GM12865 (cell line): Measurements from ENCODE around the gene MRPL9.

Experiments
- DNase-seq: peaks from one replicate; pipeline ENCODE4 v3.0.0; 2010; ENCODE audit warnings: low read depth
- H3K4me3 ChIP-seq: 2 replicates; pipeline ENCODE4 v1.5.1; 2011; ENCODE audit warnings: mild to moderate bottlenecking, low read depth, low read length, control low read depth
- TF ChIP-seq, protein P1 (sequence below): IDR thresholded peaks from 2 replicates; pipeline ENCODE4 v1.5.1; 2011; ENCODE audit warnings: low read length, control low read depth, low read depth, inconsistent platforms; ENCODE audit not compliant: insufficient read depth; ENCODE audit errors: missing control alignments

The MRPL9 gene

DNA sequence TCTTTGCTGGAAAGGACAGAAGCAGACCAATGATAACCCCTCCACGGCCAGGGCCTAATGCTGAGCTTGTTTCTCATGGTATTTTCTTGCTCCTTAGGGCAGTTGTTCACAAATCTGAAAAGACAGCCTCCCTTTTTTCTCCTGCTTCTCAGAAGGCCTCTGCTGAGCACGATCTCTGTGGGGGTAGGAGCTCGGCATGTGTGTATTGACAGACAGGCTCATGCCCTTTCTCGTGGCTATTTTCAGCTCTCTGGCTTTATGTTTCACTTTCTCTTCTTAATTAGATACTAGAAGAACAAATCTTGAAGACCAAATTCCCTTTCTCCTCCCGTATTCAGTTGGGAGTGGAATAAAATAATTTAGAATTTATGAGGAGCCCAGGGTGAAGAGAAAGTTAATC is 42.7 kb downstream of the MRPL9 start:
- peak overlapping the region; percentile 35 for H3K4me3 ChIP-seq
- peak; percentile 74 for DNase-seq
- TF ChIP-seq, protein P1, sequence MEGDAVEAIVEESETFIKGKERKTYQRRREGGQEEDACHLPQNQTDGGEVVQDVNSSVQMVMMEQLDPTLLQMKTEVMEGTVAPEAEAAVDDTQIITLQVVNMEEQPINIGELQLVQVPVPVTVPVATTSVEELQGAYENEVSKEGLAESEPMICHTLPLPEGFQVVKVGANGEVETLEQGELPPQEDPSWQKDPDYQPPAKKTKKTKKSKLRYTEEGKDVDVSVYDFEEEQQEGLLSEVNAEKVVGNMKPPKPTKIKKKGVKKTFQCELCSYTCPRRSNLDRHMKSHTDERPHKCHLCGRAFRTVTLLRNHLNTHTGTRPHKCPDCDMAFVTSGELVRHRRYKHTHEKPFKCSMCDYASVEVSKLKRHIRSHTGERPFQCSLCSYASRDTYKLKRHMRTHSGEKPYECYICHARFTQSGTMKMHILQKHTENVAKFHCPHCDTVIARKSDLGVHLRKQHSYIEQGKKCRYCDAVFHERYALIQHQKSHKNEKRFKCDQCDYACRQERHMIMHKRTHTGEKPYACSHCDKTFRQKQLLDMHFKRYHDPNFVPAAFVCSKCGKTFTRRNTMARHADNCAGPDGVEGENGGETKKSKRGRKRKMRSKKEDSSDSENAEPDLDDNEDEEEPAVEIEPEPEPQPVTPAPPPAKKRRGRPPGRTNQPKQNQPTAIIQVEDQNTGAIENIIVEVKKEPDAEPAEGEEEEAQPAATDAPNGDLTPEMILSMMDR: no peak

DNA sequence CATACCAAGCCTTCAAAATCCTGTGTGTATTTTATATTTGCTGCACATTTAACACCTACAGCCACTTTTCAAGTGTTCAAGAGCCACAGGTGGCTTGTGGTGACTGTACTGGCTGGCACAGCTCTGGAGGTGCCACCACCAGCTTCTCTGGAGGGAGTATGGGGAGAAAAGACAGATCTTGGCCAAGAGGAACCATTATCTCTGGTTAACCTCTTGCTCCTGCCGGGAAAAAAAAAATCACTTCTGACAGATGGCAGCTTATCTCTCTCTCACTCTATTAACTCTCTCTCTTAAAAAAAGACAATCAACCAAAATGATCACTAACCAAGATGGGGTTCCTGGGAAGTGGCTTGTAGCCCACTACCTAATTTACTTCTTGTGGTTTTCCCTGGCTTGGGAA is 43.2 kb downstream of the MRPL9 start:
- TF ChIP-seq, protein P1: no peak
- DNase-seq: no peak
- no peak overlapping the region for H3K4me3 ChIP-seq

DNA sequence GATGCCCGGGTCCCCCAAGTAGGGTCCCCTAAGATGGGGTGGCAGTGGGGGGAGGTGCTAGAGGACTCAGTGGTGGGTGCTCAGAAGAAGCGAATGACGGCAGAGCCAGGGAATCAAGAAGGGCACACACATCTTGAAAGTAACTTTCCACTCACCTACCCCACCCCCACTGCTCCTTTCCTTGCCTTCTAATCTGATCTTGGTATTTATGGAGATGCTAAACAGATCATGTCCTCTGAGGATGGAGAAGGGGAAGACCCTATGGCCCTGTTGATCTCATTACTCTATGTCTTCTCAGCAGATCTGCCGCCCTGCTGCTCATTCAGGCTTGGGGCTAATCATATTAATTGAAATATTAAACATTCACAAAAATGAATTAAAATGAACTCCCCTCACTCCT is 44.6 kb downstream of the MRPL9 start:
- TF ChIP-seq, protein P1: no peak
- DNase-seq: no peak
- no peak overlapping the region for H3K4me3 ChIP-seq

DNA sequence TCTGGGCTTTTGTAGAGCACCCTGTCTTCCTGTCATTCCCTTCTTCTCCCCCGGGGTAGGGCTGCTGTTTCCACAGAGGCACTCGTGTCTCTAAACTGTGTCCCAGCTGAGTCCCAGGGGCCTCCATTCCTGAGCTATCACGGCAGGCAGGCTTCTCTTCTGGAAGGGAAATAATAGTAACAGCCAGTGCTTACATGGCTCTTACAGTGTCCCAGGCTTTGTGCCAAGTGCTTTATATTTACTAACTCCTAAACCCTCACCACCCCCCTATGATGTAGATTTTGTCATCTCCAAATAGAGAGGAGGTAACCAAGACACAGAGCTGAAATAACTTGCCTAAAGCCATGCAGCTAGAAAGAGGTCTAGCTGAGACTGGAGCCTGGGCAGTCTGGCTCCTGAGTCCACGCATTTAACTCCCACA is 45.3 kb downstream of the MRPL9 start:
- TF ChIP-seq, protein P1: no peak
- DNase-seq: no peak
- no peak overlapping the region for H3K4me3 ChIP-seq

DNA sequence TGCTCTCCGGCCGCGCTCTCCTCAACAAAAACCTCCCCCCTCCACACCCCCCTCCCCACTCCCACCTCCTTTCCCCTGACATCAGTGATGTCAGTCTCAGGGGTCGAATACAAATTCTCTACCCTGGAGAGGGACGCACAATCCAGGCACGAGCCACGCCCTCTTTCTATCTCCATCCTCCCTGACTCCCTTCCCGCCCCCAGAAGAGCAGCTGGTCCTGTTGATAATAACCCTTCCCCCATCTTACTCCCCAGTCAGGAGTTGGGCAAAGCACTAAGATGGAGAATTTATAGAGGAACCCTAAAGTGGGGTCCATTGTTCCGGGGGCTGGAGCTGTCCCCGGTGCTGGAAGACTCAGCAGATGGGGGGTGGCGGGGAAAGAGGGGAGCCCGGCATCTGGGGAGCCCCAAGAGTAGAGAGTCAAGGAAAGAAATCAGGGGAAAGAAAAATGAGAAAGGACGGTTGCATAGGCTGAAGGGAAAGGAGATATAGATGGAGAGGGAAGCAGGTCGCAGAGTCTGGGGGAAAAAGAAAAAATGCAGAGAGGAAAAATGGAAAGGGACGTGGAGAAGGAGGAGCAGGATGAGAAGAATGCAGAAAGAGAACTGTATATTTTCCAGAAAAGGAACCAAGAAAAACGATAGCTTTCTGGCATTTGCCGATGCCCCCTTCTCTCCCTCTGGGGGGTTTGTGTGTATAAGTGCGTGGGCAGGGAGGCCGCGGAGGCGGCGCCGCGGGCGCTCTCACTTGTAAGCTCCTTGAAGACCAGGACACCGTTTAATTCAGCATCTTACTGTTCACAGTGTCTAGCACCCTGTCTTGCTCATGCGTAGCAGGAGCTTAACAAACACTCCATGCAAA is 46.3 kb downstream of the MRPL9 start, which contains the start of gene CELF3:
Gene CELF3, minus strand, starts transcription at position 33 of the 861 bp plus-strand sequence. CDS start 783 bp downstream, outside the sequence.
- H3K4me3 ChIP-seq: no peak within 1 kb of the TSS
- TF ChIP-seq, protein P1: no peak
- DNase-seq: peak; percentile 7

DNA sequence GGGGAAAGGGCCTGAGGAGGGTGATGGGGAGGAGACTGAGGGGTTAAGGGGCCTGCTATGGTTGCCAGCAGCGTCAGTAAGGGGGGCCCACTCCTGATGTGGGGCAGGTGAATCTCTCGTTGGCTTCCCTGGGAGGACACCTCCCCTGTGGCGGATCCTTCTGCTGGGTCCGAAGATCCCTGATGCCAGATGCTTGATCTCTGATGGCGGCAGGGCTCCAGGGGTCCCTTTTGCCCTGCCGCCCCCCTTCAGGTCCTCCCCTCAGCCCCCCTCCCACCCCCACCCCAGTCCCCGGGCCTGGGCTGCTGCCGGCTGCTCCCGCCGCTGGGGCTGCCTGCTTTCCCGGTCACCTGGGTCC is 46.9 kb downstream of the MRPL9 start:
- no peak overlapping the region for H3K4me3 ChIP-seq
- TF ChIP-seq, protein P1: no peak
- no peak for DNase-seq
